ENCODE data around the gene ITPR3.

ITPR3 gene

GRCh38 chr6:33686981-33687975, 66.2 kb downstream of the ITPR3 start:
- H3K4me3 ChIP-seq (ENCODE audit: low read depth, low read length): no peak overlapping the region
- no peak for DNase-seq (ENCODE audit: low read depth)
- no peak for TF ChIP-seq CTCF (IDR thresholded peaks at IDR 0.05; ENCODE audit: control insufficient read depth, extremely low read depth, insufficient read depth)

- no peak for TF ChIP-seq CTCF (IDR thresholded peaks at IDR 0.05; ENCODE audit: control insufficient read depth, extremely low read depth, insufficient read depth)
- H3K4me3 ChIP-seq (ENCODE audit: low read depth, low read length): no peak overlapping the region
- no peak for DNase-seq (ENCODE audit: low read depth)
These were observed 66.9 kb downstream of the ITPR3 start for GRCh38 chr6:33688006-33688405.

- no peak overlapping the region for H3K4me3 ChIP-seq (ENCODE audit: low read depth, low read length)
- TF ChIP-seq CTCF (IDR thresholded peaks at IDR 0.05; ENCODE audit: control insufficient read depth, extremely low read depth, insufficient read depth): no peak
- DNase-seq (ENCODE audit: low read depth): no peak
These were observed 67.5 kb downstream of the ITPR3 start for GRCh38 chr6:33688451-33689147.

- no peak overlapping the region for H3K4me3 ChIP-seq (ENCODE audit: low read depth, low read length)
- DNase-seq (ENCODE audit: low read depth): no peak
- no peak for TF ChIP-seq CTCF (IDR thresholded peaks at IDR 0.05; ENCODE audit: control insufficient read depth, extremely low read depth, insufficient read depth)
These were observed 68.0 kb downstream of the ITPR3 start for GRCh38 chr6:33689148-33689494.

- no peak for TF ChIP-seq CTCF (IDR thresholded peaks at IDR 0.05; ENCODE audit: control insufficient read depth, extremely low read depth, insufficient read depth)
- H3K4me3 ChIP-seq (ENCODE audit: low read depth, low read length): no peak overlapping the region
- DNase-seq (ENCODE audit: low read depth): no peak
These were observed 68.8 kb downstream of the ITPR3 start for GRCh38 chr6:33689879-33690278.

- H3K4me3 ChIP-seq (ENCODE audit: low read depth, low read length): no peak overlapping the region
- no peak for TF ChIP-seq CTCF (IDR thresholded peaks at IDR 0.05; ENCODE audit: control insufficient read depth, extremely low read depth, insufficient read depth)
- no peak for DNase-seq (ENCODE audit: low read depth)
These were observed 69.6 kb downstream of the ITPR3 start for GRCh38 chr6:33690766-33691165.
